Measurements from ENCODE around the gene IL18RAP. TPM values are rescaled to one million over a fixed set of nuclear protein-coding genes. Genes with fewer than 3 reads are reported as not detected.

The IL18RAP gene
- total RNA-seq, 2 donors from 2014 or later: 0.42 to 0.69 TPM

DNA sequence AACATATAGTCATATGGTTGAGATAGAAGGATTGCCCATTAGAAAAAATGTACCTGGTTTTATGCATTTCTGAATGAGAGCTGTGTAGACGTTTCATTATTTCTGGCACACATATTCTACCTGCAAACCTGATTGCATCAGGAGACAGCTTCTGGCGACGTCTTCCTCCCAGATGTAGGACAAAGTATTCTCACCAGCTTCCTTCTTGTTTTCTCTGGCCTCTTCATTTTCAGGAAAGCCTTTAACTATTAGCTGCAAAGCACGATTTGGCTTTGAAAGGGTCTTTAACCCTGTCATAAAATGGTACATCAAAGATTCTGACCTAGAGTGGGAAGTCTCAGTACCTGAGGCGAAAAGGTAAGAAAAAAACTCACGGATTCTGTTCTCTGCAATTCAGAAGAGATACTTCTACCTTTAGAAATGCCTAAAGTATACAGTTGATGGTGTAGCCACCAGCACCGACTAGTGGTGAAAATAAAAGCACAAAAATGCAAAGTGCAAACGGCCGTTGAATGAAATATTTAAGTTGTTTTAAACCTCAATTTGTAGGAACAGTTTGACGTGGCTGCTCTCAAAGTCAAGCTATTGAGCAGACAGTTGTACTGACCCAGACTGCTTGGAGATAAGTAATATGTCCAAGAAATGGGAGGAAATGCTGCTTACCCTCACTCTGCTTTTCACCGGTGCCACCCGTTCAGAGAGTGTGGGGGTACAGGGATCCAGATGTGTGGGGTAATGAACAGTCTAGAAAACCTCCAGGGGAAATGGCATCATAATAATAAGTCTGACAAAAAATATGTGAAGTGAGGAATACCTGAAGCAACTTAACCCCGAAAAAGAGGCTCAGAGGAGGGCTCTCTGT, 20.2 kb downstream of the IL18RAP start:
- H3K27ac ChIP-seq: no peak overlapping the region
- TF ChIP-seq, protein P1, sequence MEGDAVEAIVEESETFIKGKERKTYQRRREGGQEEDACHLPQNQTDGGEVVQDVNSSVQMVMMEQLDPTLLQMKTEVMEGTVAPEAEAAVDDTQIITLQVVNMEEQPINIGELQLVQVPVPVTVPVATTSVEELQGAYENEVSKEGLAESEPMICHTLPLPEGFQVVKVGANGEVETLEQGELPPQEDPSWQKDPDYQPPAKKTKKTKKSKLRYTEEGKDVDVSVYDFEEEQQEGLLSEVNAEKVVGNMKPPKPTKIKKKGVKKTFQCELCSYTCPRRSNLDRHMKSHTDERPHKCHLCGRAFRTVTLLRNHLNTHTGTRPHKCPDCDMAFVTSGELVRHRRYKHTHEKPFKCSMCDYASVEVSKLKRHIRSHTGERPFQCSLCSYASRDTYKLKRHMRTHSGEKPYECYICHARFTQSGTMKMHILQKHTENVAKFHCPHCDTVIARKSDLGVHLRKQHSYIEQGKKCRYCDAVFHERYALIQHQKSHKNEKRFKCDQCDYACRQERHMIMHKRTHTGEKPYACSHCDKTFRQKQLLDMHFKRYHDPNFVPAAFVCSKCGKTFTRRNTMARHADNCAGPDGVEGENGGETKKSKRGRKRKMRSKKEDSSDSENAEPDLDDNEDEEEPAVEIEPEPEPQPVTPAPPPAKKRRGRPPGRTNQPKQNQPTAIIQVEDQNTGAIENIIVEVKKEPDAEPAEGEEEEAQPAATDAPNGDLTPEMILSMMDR (IDR thresholded peaks at IDR 0.05): peak; percentile 69
- intact Hi-C loops (cut with DNase I): no loop called here

GRCh38 chr2:102444233-102444632, 21.3 kb downstream of the IL18RAP start:
- TF ChIP-seq, protein P1 (IDR thresholded peaks at IDR 0.05): no peak
- no peaks in the 10 kb centered on the region for H3K27me3 ChIP-seq
- intact Hi-C loops (cut with DNase I): no loop called here

More for the DNA sequence above, 20.2 kb downstream of the IL18RAP start:
- H3K9ac ChIP-seq (ENCODE audit: low read depth in 2 of 2, low read length in 2 of 2): no peak overlapping the region
- no peaks in the 10 kb centered on the region for H3K9me3 ChIP-seq
- no peak overlapping the region for H3K4me3 ChIP-seq
- no peaks in the 10 kb centered on the region for H3K36me3 ChIP-seq
- no peaks in the 10 kb centered on the region for H3K27me3 ChIP-seq
- DNase-seq: peak; percentile 34
- H3K4me1 ChIP-seq: no peaks in the 10 kb centered on the region

GRCh38 chr2:102446936-102447335, 24.0 kb downstream of the IL18RAP start:
- TF ChIP-seq, protein P1 (IDR thresholded peaks at IDR 0.05): no peak
- intact Hi-C loops (cut with DNase I): loop anchor here (5.0 kb wide), 1 partner anchor 90 kb away; the partner anchor contains the start of gene IL18R1
- H3K27ac ChIP-seq: no peak overlapping the region
- no peak for DNase-seq
- H3K9me3 ChIP-seq: no peaks in the 10 kb centered on the region
- H3K27me3 ChIP-seq: no peaks in the 10 kb centered on the region
- no peak overlapping the region for H3K4me3 ChIP-seq
- no peak overlapping the region for H3K9ac ChIP-seq (ENCODE audit: low read depth in 2 of 2, low read length in 2 of 2)
- H3K36me3 ChIP-seq: no peaks in the 10 kb centered on the region
- no peaks in the 10 kb centered on the region for H3K4me1 ChIP-seq

More at GRCh38 chr2:102444233-102444632, 21.3 kb downstream of the IL18RAP start:
- H3K9ac ChIP-seq (ENCODE audit: low read depth in 2 of 2, low read length in 2 of 2): no peak overlapping the region
- no peaks in the 10 kb centered on the region for H3K36me3 ChIP-seq
- H3K4me3 ChIP-seq: no peak overlapping the region
- no peaks in the 10 kb centered on the region for H3K9me3 ChIP-seq
- DNase-seq: no peak
- H3K27ac ChIP-seq: no peak overlapping the region
- H3K4me1 ChIP-seq: no peaks in the 10 kb centered on the region

DNA sequence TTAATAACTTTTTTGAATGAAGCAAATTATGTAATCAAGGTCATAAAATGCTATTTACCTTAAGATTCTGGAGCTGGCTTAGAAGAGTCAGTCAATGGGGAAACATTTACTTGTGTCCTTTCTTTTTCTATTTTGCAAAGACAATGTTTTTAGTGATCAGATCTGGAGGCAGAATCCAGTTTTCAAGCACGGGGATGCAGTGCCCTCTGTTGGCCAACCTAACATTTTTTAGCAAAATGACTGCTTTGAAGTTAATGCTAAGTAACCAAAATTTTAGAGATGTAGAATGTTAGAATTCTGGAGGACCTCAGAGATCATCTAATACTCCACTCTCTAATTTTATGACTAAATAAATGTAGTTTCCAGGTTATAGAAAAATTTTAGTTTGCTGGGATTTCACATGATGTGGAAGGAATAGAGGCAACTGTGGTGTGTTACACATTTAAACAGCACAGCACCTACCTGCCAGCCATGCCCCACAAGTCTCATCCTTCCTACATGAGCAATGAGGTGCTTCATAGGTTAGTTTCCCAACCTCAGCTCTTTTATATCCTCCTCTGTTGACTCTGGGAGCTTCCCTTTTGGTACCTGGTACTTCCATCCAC, 26.5 kb downstream of the IL18RAP start:
- H3K9me3 ChIP-seq: no peaks in the 10 kb centered on the region
- intact Hi-C loops (cut with DNase I): loop anchor here (5.0 kb wide), 1 partner anchor 92 kb away; the partner anchor contains the start of gene IL18R1
- no peak overlapping the region for H3K27ac ChIP-seq
- no peaks in the 10 kb centered on the region for H3K4me1 ChIP-seq
- no peaks in the 10 kb centered on the region for H3K36me3 ChIP-seq
- peak; percentile 34 for DNase-seq
- TF ChIP-seq, protein P1 (IDR thresholded peaks at IDR 0.05): peak; percentile 45
- no peak overlapping the region for H3K9ac ChIP-seq (ENCODE audit: low read depth in 2 of 2, low read length in 2 of 2)
- H3K4me3 ChIP-seq: no peak overlapping the region
- H3K27me3 ChIP-seq: no peaks in the 10 kb centered on the region

- Histone ChIP-seq H3K27me3 (no peaks in the 10 kb centered on the region), H3K4me3 (no peak overlapping the region), H3K27ac (no peak overlapping the region), H3K9me3 (no peaks in the 10 kb centered on the region), H3K4me1 (no peaks in the 10 kb centered on the region), H3K36me3 (no peaks in the 10 kb centered on the region), H3K9ac (ENCODE audit: low read depth in 2 of 2, low read length in 2 of 2) (no peak overlapping the region)
- DNase-seq: no peak
- TF ChIP-seq, protein P1 (IDR thresholded peaks at IDR 0.05): no peak
- intact Hi-C loops (cut with DNase I): loop anchor here (10.0 kb wide), 1 partner anchor 427 kb away; no protein-coding TSS in a partner anchor
These were observed 29.0 kb downstream of the IL18RAP start for GRCh38 chr2:102451968-102452367.

All from colonic mucosa (tissue), 4 donors.